ENCODE results near the gene FBXL17.

Gene FBXL17

GRCh38 chr5:108078345-108078744, 303.6 kb downstream of the FBXL17 start:
- Histone ChIP-seq H3K23ac (ENCODE audit: low read depth, low read length, poor library complexity) (no peak overlapping the region), H3K4me1 (ENCODE audit: control insufficient read depth in 2 of 2, insufficient read depth in 1 of 2, low read depth in 1 of 2, low read length in 2 of 2) (no peaks in the 10 kb centered on the region), H2BK5ac (ENCODE audit: low read length) (no peak overlapping the region), H3K27me3 (ENCODE audit: control insufficient read depth in 3 of 3, insufficient read depth in 3 of 3, low read depth in 1 of 3, low read length in 3 of 3) (no peaks in the 10 kb centered on the region), H4K91ac (ENCODE audit: low read depth, low read length, poor library complexity) (no peak overlapping the region), H3K79me1 (ENCODE audit: low read depth, low read length) (no peaks in the 10 kb centered on the region), H2BK120ac (ENCODE audit: low read depth, low read length) (no peak overlapping the region), H3K4me2 (ENCODE audit: insufficient read depth, low read length, poor library complexity, severe bottlenecking) (no peak overlapping the region), H2AK5ac (ENCODE audit: low read depth, low read length) (no peak overlapping the region), H3K4me3 (ENCODE audit: low read length in 2 of 2) (no peak overlapping the region), H3K18ac (ENCODE audit: low read length) (no peak overlapping the region), H3K36me3 (replicated peaks in 1 of 2; ENCODE audit: control insufficient read depth in 2 of 2, insufficient read depth in 2 of 2, low read length in 2 of 2) (no peaks in the 10 kb centered on the region), H2BK12ac (ENCODE audit: low read length) (no peak overlapping the region), H3K14ac (ENCODE audit: low read length) (no peak overlapping the region), H2AFZ (ENCODE audit: low read length) (no peak overlapping the region), H3K9me3 (replicated peaks in 1 of 2; ENCODE audit: control insufficient read depth in 2 of 2, insufficient read depth in 1 of 2, low read depth in 1 of 2, low read length in 2 of 2) (peaks cover 2 to 7% of the 10 kb centered on the region in 2 donors), H4K8ac (ENCODE audit: low read depth, low read length) (no peak overlapping the region), H2BK15ac (ENCODE audit: low read length) (no peak overlapping the region), H3K9ac (ENCODE audit: low read depth, low read length, poor library complexity) (no peak overlapping the region), H3K27ac (replicated peaks; ENCODE audit: low read length) (no peak overlapping the region), H3K4ac (ENCODE audit: low read length) (no peak overlapping the region)
- DNase-seq (ENCODE audit: low spot score), result no peak
- WGBS, 2 donors (ENCODE audit: extremely low coverage in 2 of 2, insufficient read length in 2 of 2, insufficient replicate concordance in 1 of 2), result no CpG with 5 or more reads among the region's 3 CpGs

- Histone ChIP-seq H4K91ac (ENCODE audit: low read depth, low read length, poor library complexity) (no peak overlapping the region), H3K18ac (ENCODE audit: low read length) (no peak overlapping the region), H3K14ac (ENCODE audit: low read length) (no peak overlapping the region), H3K4me3 (ENCODE audit: low read length in 2 of 2) (no peak overlapping the region), H2BK15ac (ENCODE audit: low read length) (no peak overlapping the region), H3K4me1 (ENCODE audit: control insufficient read depth in 2 of 2, insufficient read depth in 1 of 2, low read depth in 1 of 2, low read length in 2 of 2) (no peaks in the 10 kb centered on the region), H2AK5ac (ENCODE audit: low read depth, low read length) (no peak overlapping the region), H3K9me3 (replicated peaks in 1 of 2; ENCODE audit: control insufficient read depth in 2 of 2, insufficient read depth in 1 of 2, low read depth in 1 of 2, low read length in 2 of 2) (peaks cover 2 to 7% of the 10 kb centered on the region in 2 donors), H3K23ac (ENCODE audit: low read depth, low read length, poor library complexity) (no peak overlapping the region), H3K4ac (ENCODE audit: low read length) (no peak overlapping the region), H4K8ac (ENCODE audit: low read depth, low read length) (no peak overlapping the region), H3K4me2 (ENCODE audit: insufficient read depth, low read length, poor library complexity, severe bottlenecking) (no peak overlapping the region), H3K27me3 (ENCODE audit: control insufficient read depth in 3 of 3, insufficient read depth in 3 of 3, low read depth in 1 of 3, low read length in 3 of 3) (no peaks in the 10 kb centered on the region), H3K79me1 (ENCODE audit: low read depth, low read length) (no peaks in the 10 kb centered on the region), H2BK5ac (ENCODE audit: low read length) (no peak overlapping the region), H2AFZ (ENCODE audit: low read length) (no peak overlapping the region), H3K9ac (ENCODE audit: low read depth, low read length, poor library complexity) (no peak overlapping the region), H3K27ac (replicated peaks; ENCODE audit: low read length) (no peak overlapping the region), H3K36me3 (replicated peaks in 1 of 2; ENCODE audit: control insufficient read depth in 2 of 2, insufficient read depth in 2 of 2, low read length in 2 of 2) (no peaks in the 10 kb centered on the region), H2BK120ac (ENCODE audit: low read depth, low read length) (no peak overlapping the region), H2BK12ac (ENCODE audit: low read length) (no peak overlapping the region)
- WGBS, 2 donors (ENCODE audit: extremely low coverage in 2 of 2, insufficient read length in 2 of 2, insufficient replicate concordance in 1 of 2), result no CpG with 5 or more reads among the region's 2 CpGs
- no peak for DNase-seq (ENCODE audit: low spot score)
Measured at GRCh38 chr5:108074626-108075025, 307.3 kb downstream of the FBXL17 start.

GRCh38 chr5:108064302-108064701, 317.6 kb downstream of the FBXL17 start:
- Histone ChIP-seq H2BK12ac (ENCODE audit: low read length) (no peak overlapping the region), H4K91ac (ENCODE audit: low read depth, low read length, poor library complexity) (no peak overlapping the region), H3K36me3 (replicated peaks in 1 of 2; ENCODE audit: control insufficient read depth in 2 of 2, insufficient read depth in 2 of 2, low read length in 2 of 2) (no peaks in the 10 kb centered on the region), H3K23ac (ENCODE audit: low read depth, low read length, poor library complexity) (no peak overlapping the region), H3K9ac (ENCODE audit: low read depth, low read length, poor library complexity) (no peak overlapping the region), H3K4me3 (ENCODE audit: low read length in 2 of 2) (no peak overlapping the region), H3K27me3 (ENCODE audit: control insufficient read depth in 3 of 3, insufficient read depth in 3 of 3, low read depth in 1 of 3, low read length in 3 of 3) (no peaks in the 10 kb centered on the region), H3K4me2 (ENCODE audit: insufficient read depth, low read length, poor library complexity, severe bottlenecking) (no peak overlapping the region), H3K79me1 (ENCODE audit: low read depth, low read length) (no peaks in the 10 kb centered on the region), H2BK15ac (ENCODE audit: low read length) (no peak overlapping the region), H3K14ac (ENCODE audit: low read length) (no peak overlapping the region), H3K4ac (ENCODE audit: low read length) (no peak overlapping the region), H4K8ac (ENCODE audit: low read depth, low read length) (no peak overlapping the region), H3K27ac (replicated peaks; ENCODE audit: low read length) (no peak overlapping the region), H2AK5ac (ENCODE audit: low read depth, low read length) (no peak overlapping the region), H2BK5ac (ENCODE audit: low read length) (no peak overlapping the region), H3K4me1 (ENCODE audit: control insufficient read depth in 2 of 2, insufficient read depth in 1 of 2, low read depth in 1 of 2, low read length in 2 of 2) (peaks cover 0 to 4% of the 10 kb centered on the region in 2 donors), H3K18ac (ENCODE audit: low read length) (no peak overlapping the region), H2BK120ac (ENCODE audit: low read depth, low read length) (no peak overlapping the region), H3K9me3 (replicated peaks in 1 of 2; ENCODE audit: control insufficient read depth in 2 of 2, insufficient read depth in 1 of 2, low read depth in 1 of 2, low read length in 2 of 2) (no peaks in the 10 kb centered on the region), H2AFZ (ENCODE audit: low read length) (no peak overlapping the region)
- DNase-seq (ENCODE audit: low spot score), result no peak

- no peak overlapping the region for H3K4me2 ChIP-seq (ENCODE audit: insufficient read depth, low read length, poor library complexity, severe bottlenecking)
- H2AK5ac ChIP-seq (ENCODE audit: low read depth, low read length), result no peak overlapping the region
- peaks cover 0 to 4% of the 10 kb centered on the region in 2 donors for H3K4me1 ChIP-seq (ENCODE audit: control insufficient read depth in 2 of 2, insufficient read depth in 1 of 2, low read depth in 1 of 2, low read length in 2 of 2)
- H3K9ac ChIP-seq (ENCODE audit: low read depth, low read length, poor library complexity), result no peak overlapping the region
- no peaks in the 10 kb centered on the region for H3K9me3 ChIP-seq (replicated peaks in 1 of 2; ENCODE audit: control insufficient read depth in 2 of 2, insufficient read depth in 1 of 2, low read depth in 1 of 2, low read length in 2 of 2)
- H3K4me3 ChIP-seq (ENCODE audit: low read length in 2 of 2), result no peak overlapping the region
- DNase-seq (ENCODE audit: low spot score), result no peak
- no peak overlapping the region for H3K14ac ChIP-seq (ENCODE audit: low read length)
- no peak overlapping the region for H4K91ac ChIP-seq (ENCODE audit: low read depth, low read length, poor library complexity)
- no peak overlapping the region for H2BK120ac ChIP-seq (ENCODE audit: low read depth, low read length)
- no peak overlapping the region for H2BK5ac ChIP-seq (ENCODE audit: low read length)
- H3K36me3 ChIP-seq (replicated peaks in 1 of 2; ENCODE audit: control insufficient read depth in 2 of 2, insufficient read depth in 2 of 2, low read length in 2 of 2), result no peaks in the 10 kb centered on the region
- no peak overlapping the region for H3K18ac ChIP-seq (ENCODE audit: low read length)
- H2BK15ac ChIP-seq (ENCODE audit: low read length), result no peak overlapping the region
- H4K8ac ChIP-seq (ENCODE audit: low read depth, low read length), result no peak overlapping the region
- no peak overlapping the region for H3K27ac ChIP-seq (replicated peaks; ENCODE audit: low read length)
- no peak overlapping the region for H2AFZ ChIP-seq (ENCODE audit: low read length)
- no peak overlapping the region for H3K23ac ChIP-seq (ENCODE audit: low read depth, low read length, poor library complexity)
- no peak overlapping the region for H3K4ac ChIP-seq (ENCODE audit: low read length)
- no peaks in the 10 kb centered on the region for H3K79me1 ChIP-seq (ENCODE audit: low read depth, low read length)
- no peaks in the 10 kb centered on the region for H3K27me3 ChIP-seq (ENCODE audit: control insufficient read depth in 3 of 3, insufficient read depth in 3 of 3, low read depth in 1 of 3, low read length in 3 of 3)
- WGBS, 2 donors (ENCODE audit: extremely low coverage in 2 of 2, insufficient read length in 2 of 2, insufficient replicate concordance in 1 of 2), result no CpG with 5 or more reads among the region's 6 CpGs
- H2BK12ac ChIP-seq (ENCODE audit: low read length), result no peak overlapping the region
Measured at GRCh38 chr5:108061941-108062340, 320.0 kb downstream of the FBXL17 start.
